Upper lobe of left lung (tissue), 4 donors: ENCODE results near the gene LIMCH1.

Source experiments
- CTCF ChIP-seq, 6 experiments: fragments of 450-650 bp in 4 of 6; fragments of 200-600 bp in 2 of 6; sonication (generic) in 2 of 6; IDR thresholded peaks; one replicate each; pipeline ENCODE4 v1.5.1; 2016 to 2019; ENCODE audit warnings: antibody characterized with exemption in 6 of 6
- EP300 ChIP-seq, 4 donors: sonication (generic); formaldehyde crosslinking; IDR thresholded peaks; one replicate each; pipeline ENCODE4 v1.5.1; 2017; ENCODE audit warnings: antibody characterized with exemption in 4 of 4, control low read depth in 2 of 4
- POLR2A ChIP-seq, 4 donors: fragments of 450-650 bp; IDR thresholded peaks; one replicate each; pipeline ENCODE4 v1.5.1; 2016 to 2017; ENCODE audit warnings: antibody characterized with exemption in 4 of 4, mild to moderate bottlenecking in 2 of 4
- POLR2AphosphoS5 ChIP-seq, 2 donors: sonication (generic); formaldehyde crosslinking; IDR thresholded peaks; one replicate each; pipeline ENCODE4 v1.5.1; 2017; ENCODE audit warnings: antibody characterized with exemption in 2 of 2

DNA sequence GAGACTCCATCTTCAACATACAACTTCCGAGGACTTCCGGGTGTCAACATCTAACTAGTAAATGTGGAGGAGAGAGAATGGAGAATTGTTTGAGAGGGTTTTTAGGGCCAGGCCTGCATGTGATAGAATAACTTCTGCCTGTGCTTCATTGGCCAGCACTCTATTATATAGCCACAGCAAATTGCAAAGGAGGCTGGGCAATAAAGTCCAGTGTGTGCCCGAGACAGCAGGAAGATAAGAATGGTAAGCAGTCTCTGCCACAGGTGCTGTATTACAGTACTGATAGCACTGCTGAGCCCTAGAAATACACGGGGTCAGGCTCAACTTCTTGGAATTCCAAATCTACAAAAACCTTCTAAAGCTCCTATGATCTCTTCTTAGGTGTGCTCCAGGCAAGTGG is 20.8 kb upstream of the LIMCH1 start:
- TF ChIP-seq POLR2A (IDR thresholded peaks at IDR 0.05) (no peak), CTCF (IDR thresholded peaks at IDR 0.05) (no peak), EP300 (IDR thresholded peaks at IDR 0.05) (no peak), POLR2AphosphoS5 (IDR thresholded peaks at IDR 0.05) (no peak)
